C4-2B (cell line): ENCODE results near the gene SLC25A19.

ENCODE experiments used
- CTCF ChIP-seq: fragments of 450-650 bp; conservative IDR thresholded peaks from 2 replicates; pipeline ENCODE4 v1.5.1; 2017; ENCODE audit warnings: mild to moderate bottlenecking
- ZFX ChIP-seq: fragments of 450-650 bp; IDR thresholded peaks from 2 replicates; pipeline ENCODE4 v1.6.1; 2017

GRCh38 chr17:75315541-75316243 is 26.5 kb upstream of the SLC25A19 start:
- no peak for TF ChIP-seq CTCF
- TF ChIP-seq ZFX: no peak
